HT-29 (cell line): ENCODE data around the gene KCNIP1. TPM values are rescaled to one million over a fixed set of nuclear protein-coding genes. Genes with fewer than 3 reads are reported as not detected.

Experiments used
- DNase-seq: peaks from one replicate; pipeline ENCODE4 v3.0.0-alpha.2; 2015; ENCODE audit warnings: low spot score
- total RNA-seq: library from RNA; depleted of rRNA; stranded (reverse); fragments of >200 nt; shearing (Covaris generic); gene quantifications from 2 replicates; pipeline ENCODE4 v1.2.3, GENCODE V29; 2014

The KCNIP1 gene
- total RNA-seq, 1 experiment from 2014 or later = not detected

- DNase-seq = no peak
These were observed 205.8 kb downstream of the KCNIP1 start for GRCh38 chr5:170709640-170710039.

- DNase-seq = no peak
These were observed 207.5 kb downstream of the KCNIP1 start for GRCh38 chr5:170711300-170711699.

- no peak for DNase-seq
These were observed 211.3 kb downstream of the KCNIP1 start for GRCh38 chr5:170715141-170715540.

- DNase-seq = no peak
These were observed 212.6 kb downstream of the KCNIP1 start for GRCh38 chr5:170716396-170716795.

GRCh38 chr5:170719551-170719950 lies 215.7 kb downstream of the KCNIP1 start:
- DNase-seq = no peak

- DNase-seq = no peak
These were observed 216.4 kb downstream of the KCNIP1 start for GRCh38 chr5:170720179-170720578.

- DNase-seq = no peak
These were observed 217.2 kb downstream of the KCNIP1 start for GRCh38 chr5:170720984-170721383.

GRCh38 chr5:170721681-170722080 lies 217.9 kb downstream of the KCNIP1 start:
- DNase-seq = no peak

GRCh38 chr5:170722316-170722715 lies 218.5 kb downstream of the KCNIP1 start:
- no peak for DNase-seq

- no peak for DNase-seq
These were observed 227.2 kb downstream of the KCNIP1 start for GRCh38 chr5:170731052-170731451.

- DNase-seq = no peak
These were observed 228.9 kb downstream of the KCNIP1 start for GRCh38 chr5:170732685-170733084.

- DNase-seq = no peak
These were observed 233.1 kb downstream of the KCNIP1 start for GRCh38 chr5:170736966-170737365.

- no peak for DNase-seq
These were observed 233.8 kb downstream of the KCNIP1 start for GRCh38 chr5:170737591-170737990.

- DNase-seq = no peak
These were observed 235.0 kb downstream of the KCNIP1 start for GRCh38 chr5:170738840-170739239.

GRCh38 chr5:170739446-170739845 lies 235.6 kb downstream of the KCNIP1 start:
- DNase-seq = no peak

GRCh38 chr5:170740551-170741205 lies 236.9 kb downstream of the KCNIP1 start:
- no peak for DNase-seq

GRCh38 chr5:170741801-170742200 lies 238.0 kb downstream of the KCNIP1 start:
- no peak for DNase-seq

- DNase-seq = no peak
These were observed 240.0 kb downstream of the KCNIP1 start for GRCh38 chr5:170743876-170744212.

- DNase-seq = peak; percentile 79
These were observed 241.8 kb downstream of the KCNIP1 start for GRCh38 chr5:170745481-170746071.

GRCh38 chr5:170746075-170746960 lies 242.5 kb downstream of the KCNIP1 start:
- DNase-seq = no peak

- DNase-seq = no peak
These were observed 243.1 kb downstream of the KCNIP1 start for GRCh38 chr5:170746961-170747340.

GRCh38 chr5:170747357-170747756 lies 243.5 kb downstream of the KCNIP1 start:
- peak; percentile 23 for DNase-seq

GRCh38 chr5:170747851-170748250 lies 244.0 kb downstream of the KCNIP1 start:
- DNase-seq = peak; percentile 53
